Measurements from ENCODE around the gene CAPN13.

DNA sequence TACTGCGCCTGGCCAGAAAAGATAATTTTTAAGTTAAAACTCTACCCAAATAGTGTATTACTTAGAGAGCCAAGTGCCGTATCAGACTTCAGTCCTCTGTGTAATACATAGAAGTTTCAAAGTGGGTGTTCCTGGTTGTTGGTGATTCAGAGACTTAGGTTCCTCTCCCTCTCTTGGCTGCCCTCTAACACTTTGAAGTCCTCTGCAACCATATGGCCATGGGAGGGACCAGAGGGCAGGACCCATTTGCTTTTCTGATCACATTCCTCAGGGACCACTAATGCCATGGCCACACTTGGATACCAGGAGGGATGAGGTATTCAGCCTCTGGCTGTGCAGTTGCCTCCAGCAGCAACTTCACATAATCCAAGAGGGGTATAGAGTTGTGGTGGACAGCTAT lies 131.5 kb downstream of the CAPN13 start:
- no peak for TF ChIP-seq POLR2AphosphoS5 (IDR thresholded peaks at IDR 0.05; ENCODE audit: insufficient read depth, low read depth, low read length)
- TF ChIP-seq, protein P1, sequence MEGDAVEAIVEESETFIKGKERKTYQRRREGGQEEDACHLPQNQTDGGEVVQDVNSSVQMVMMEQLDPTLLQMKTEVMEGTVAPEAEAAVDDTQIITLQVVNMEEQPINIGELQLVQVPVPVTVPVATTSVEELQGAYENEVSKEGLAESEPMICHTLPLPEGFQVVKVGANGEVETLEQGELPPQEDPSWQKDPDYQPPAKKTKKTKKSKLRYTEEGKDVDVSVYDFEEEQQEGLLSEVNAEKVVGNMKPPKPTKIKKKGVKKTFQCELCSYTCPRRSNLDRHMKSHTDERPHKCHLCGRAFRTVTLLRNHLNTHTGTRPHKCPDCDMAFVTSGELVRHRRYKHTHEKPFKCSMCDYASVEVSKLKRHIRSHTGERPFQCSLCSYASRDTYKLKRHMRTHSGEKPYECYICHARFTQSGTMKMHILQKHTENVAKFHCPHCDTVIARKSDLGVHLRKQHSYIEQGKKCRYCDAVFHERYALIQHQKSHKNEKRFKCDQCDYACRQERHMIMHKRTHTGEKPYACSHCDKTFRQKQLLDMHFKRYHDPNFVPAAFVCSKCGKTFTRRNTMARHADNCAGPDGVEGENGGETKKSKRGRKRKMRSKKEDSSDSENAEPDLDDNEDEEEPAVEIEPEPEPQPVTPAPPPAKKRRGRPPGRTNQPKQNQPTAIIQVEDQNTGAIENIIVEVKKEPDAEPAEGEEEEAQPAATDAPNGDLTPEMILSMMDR (IDR thresholded peaks at IDR 0.05; ENCODE audit: extremely low read depth in 1 of 2, insufficient read depth in 1 of 2, low read depth in 1 of 2, low read length in 2 of 2): no peak
- no peak for TF ChIP-seq EZH2 (IDR thresholded peaks at IDR 0.05; ENCODE audit: borderline replicate concordance, low read depth, low read length, severe bottlenecking)
- TF ChIP-seq MAX (IDR thresholded peaks at IDR 0.05; ENCODE audit: insufficient read depth, insufficient read length): no peak
- no peak for TF ChIP-seq MYC (IDR thresholded peaks at IDR 0.05; ENCODE audit: low read depth, low read length)
- TF ChIP-seq FOS (IDR thresholded peaks at IDR 0.05; ENCODE audit: borderline replicate concordance, insufficient read depth, low read length): no peak

Data from endothelial cell of umbilical vein (primary cell).